ENCODE results near the gene VSTM2B.

The VSTM2B gene

GRCh38 chr19:29508181-29508580, 17.6 kb upstream of the VSTM2B start:
- TF ChIP-seq CTCF (conservative IDR thresholded peaks at IDR 0.05; ENCODE audit: low read length) = no peak
- no peak overlapping the region for H3K4me3 ChIP-seq (ENCODE audit: low read length)
- no peak for DNase-seq (ENCODE audit: low read depth)

GRCh38 chr19:29509456-29509855, 16.3 kb upstream of the VSTM2B start:
- DNase-seq (ENCODE audit: low read depth) = no peak
- H3K4me3 ChIP-seq (ENCODE audit: low read length) = no peak overlapping the region
- TF ChIP-seq CTCF (conservative IDR thresholded peaks at IDR 0.05; ENCODE audit: low read length) = no peak

GRCh38 chr19:29510701-29511265, 15.0 kb upstream of the VSTM2B start:
- DNase-seq (ENCODE audit: low read depth) = no peak
- no peak for TF ChIP-seq CTCF (conservative IDR thresholded peaks at IDR 0.05; ENCODE audit: low read length)

GRCh38 chr19:29511768-29512167, 14.0 kb upstream of the VSTM2B start:
- H3K4me3 ChIP-seq (ENCODE audit: low read length) = no peak overlapping the region
- DNase-seq (ENCODE audit: low read depth) = no peak
- no peak for TF ChIP-seq CTCF (conservative IDR thresholded peaks at IDR 0.05; ENCODE audit: low read length)

More at GRCh38 chr19:29510701-29511265, 15.0 kb upstream of the VSTM2B start:
- no peak overlapping the region for H3K4me3 ChIP-seq (ENCODE audit: low read length)

- DNase-seq (ENCODE audit: low read depth) = no peak
- no peak overlapping the region for H3K4me3 ChIP-seq (ENCODE audit: low read length)
- no peak for TF ChIP-seq CTCF (conservative IDR thresholded peaks at IDR 0.05; ENCODE audit: low read length)
These were observed 13.0 kb upstream of the VSTM2B start for GRCh38 chr19:29512748-29513147.

- H3K4me3 ChIP-seq (ENCODE audit: low read length) = no peak overlapping the region
- no peak for DNase-seq (ENCODE audit: low read depth)
- no peak for TF ChIP-seq CTCF (conservative IDR thresholded peaks at IDR 0.05; ENCODE audit: low read length)
These were observed 11.1 kb upstream of the VSTM2B start for GRCh38 chr19:29514525-29515232.

- no peak overlapping the region for H3K4me3 ChIP-seq (ENCODE audit: low read length)
- no peak for TF ChIP-seq CTCF (conservative IDR thresholded peaks at IDR 0.05; ENCODE audit: low read length)
- no peak for DNase-seq (ENCODE audit: low read depth)
These were observed 10.6 kb upstream of the VSTM2B start for GRCh38 chr19:29515233-29515619.
